ENCODE measurements around the gene GIT2.
"Not testable (repeated sequence)": the region's sequence is repeated elsewhere in the genome, so short reads cannot be mapped to it uniquely, and the experiment has no call there.

The GIT2 gene

GRCh38 chr12:109926016-109926415 lies 70.2 kb downstream of the GIT2 start:
- FAIRE-seq (no peak), DNase-seq (ENCODE audit: insufficient read length, low spot score) (no peak)

- no peak for DNase-seq (ENCODE audit: insufficient read length, low spot score)
These were observed 70.9 kb downstream of the GIT2 start for GRCh38 chr12:109925185-109925840.

GRCh38 chr12:109923481-109924245 lies 72.5 kb downstream of the GIT2 start:
- no peak for DNase-seq (ENCODE audit: insufficient read length, low spot score)
- no peak for FAIRE-seq

More at GRCh38 chr12:109925185-109925840, 70.9 kb downstream of the GIT2 start:
- FAIRE-seq = no peak

- FAIRE-seq (no peak), DNase-seq (ENCODE audit: insufficient read length, low spot score) (no peak)
These were observed 73.1 kb downstream of the GIT2 start for GRCh38 chr12:109923038-109923437.

- DNase-seq (ENCODE audit: insufficient read length, low spot score) = no peak
- FAIRE-seq = no peak
These were observed 74.2 kb downstream of the GIT2 start for GRCh38 chr12:109921982-109922381.

GRCh38 chr12:109920261-109920780 lies 75.8 kb downstream of the GIT2 start:
- FAIRE-seq (no peak), DNase-seq (ENCODE audit: insufficient read length, low spot score) (no peak)

- no peak for DNase-seq (ENCODE audit: insufficient read length, low spot score)
- no peak for FAIRE-seq
These were observed 76.7 kb downstream of the GIT2 start for GRCh38 chr12:109919456-109919855.

GRCh38 chr12:109916045-109916444 lies 80.1 kb downstream of the GIT2 start:
- DNase-seq (ENCODE audit: insufficient read length, low spot score) (no peak), FAIRE-seq (no peak)

- FAIRE-seq = no peak
- DNase-seq (ENCODE audit: insufficient read length, low spot score) = no peak
These were observed 80.8 kb downstream of the GIT2 start for GRCh38 chr12:109915171-109916040.

- FAIRE-seq (no peak), DNase-seq (ENCODE audit: insufficient read length, low spot score) (no peak)
These were observed 81.7 kb downstream of the GIT2 start for GRCh38 chr12:109914461-109914860.

GRCh38 chr12:109912855-109913321 lies 83.3 kb downstream of the GIT2 start:
- DNase-seq (ENCODE audit: insufficient read length, low spot score) = no peak
- FAIRE-seq = no peak

- DNase-seq (ENCODE audit: insufficient read length, low spot score) (no peak), FAIRE-seq (no peak)
These were observed 85.2 kb downstream of the GIT2 start for GRCh38 chr12:109910969-109911348.

- FAIRE-seq (no peak), DNase-seq (ENCODE audit: insufficient read length, low spot score) (no peak)
These were observed 85.8 kb downstream of the GIT2 start for GRCh38 chr12:109910254-109910968.

GRCh38 chr12:109905301-109905700 lies 90.9 kb downstream of the GIT2 start:
- no peak for FAIRE-seq

GRCh38 chr12:109902891-109903418 lies 93.2 kb downstream of the GIT2 start:
- FAIRE-seq (no peak), DNase-seq (ENCODE audit: insufficient read length, low spot score) (no peak)

More at GRCh38 chr12:109905301-109905700, 90.9 kb downstream of the GIT2 start:
- DNase-seq (ENCODE audit: insufficient read length, low spot score) = no peak

- FAIRE-seq (no peak), DNase-seq (ENCODE audit: insufficient read length, low spot score) (peak; percentile 32)
These were observed 95.2 kb downstream of the GIT2 start for GRCh38 chr12:109900752-109901580.

- peak; percentile 87 for DNase-seq (ENCODE audit: insufficient read length, low spot score)
- peak; percentile 95 for FAIRE-seq
These were observed 96.1 kb downstream of the GIT2 start, which contains the start of gene TCHP for GRCh38 chr12:109899783-109900751. Gene TCHP (plus strand): TSS chr12:109900274. CDS start chr12:109903027, 2,753 bp downstream.

- not testable (repeated sequence) for DNase-seq (ENCODE audit: insufficient read length, low spot score); FAIRE-seq
These were observed 96.8 kb downstream of the GIT2 start for GRCh38 chr12:109899345-109899744.
